ENCODE data around the gene APOO. TPM values are rescaled to one million over a fixed set of nuclear protein-coding genes. Genes with fewer than 3 reads are reported as not detected.

Gene APOO
- total and polyA plus RNA-seq, 2 of the 13 experiments (the other 11 are each of a cell fraction or from before 2014, with no cell fraction given), result 9.7 to 22.1 TPM

GRCh38 chrX:23945206-23945605 lies 37.5 kb upstream of the APOO start (continued):
- TF ChIP-seq ZNF609 (CRISPR knock-in tag; IDR thresholded peaks at IDR 0.05; ENCODE audit: borderline replicate concordance), result no peak
- no peak for TF ChIP-seq ZNF143 (CRISPR knock-in tag; IDR thresholded peaks at IDR 0.05)
- TF ChIP-seq ATF6 (CRISPR knock-in tag; conservative IDR thresholded peaks at IDR 0.05), result no peak
- no peak for TF ChIP-seq ATF1 (CRISPR knock-in tag; IDR thresholded peaks at IDR 0.05)

- no TSS peak for BruUV-seq (replicated peaks)
- FAIRE-seq (no peak), DNase-seq (ENCODE audit: low spot score) (no peak), ATAC-seq (no peak)
- Histone ChIP-seq H2AFZ (ENCODE audit: low read length) (no peak overlapping the region), H3K4me2 (ENCODE audit: low read depth, low read length) (no peak overlapping the region), H3K4me3 (replicated peaks in 1 of 3; ENCODE audit: insufficient read depth in 1 of 3, low read depth in 2 of 3, low read length in 3 of 3) (no peak overlapping the region), H3K9me3 (ENCODE audit: low read length) (no peaks in the 10 kb centered on the region), H3K4me1 (ENCODE audit: insufficient read depth, low read length) (no peaks in the 10 kb centered on the region), H3K79me2 (ENCODE audit: insufficient read depth, low read length) (no peaks in the 10 kb centered on the region), H3K36me3 (replicated peaks in 1 of 2; ENCODE audit: control insufficient read depth in 1 of 2, insufficient read depth in 2 of 2, low read length in 2 of 2) (no peaks in the 10 kb centered on the region), H4K20me1 (ENCODE audit: insufficient read depth, low read length) (no peaks in the 10 kb centered on the region), H3K27me3 (ENCODE audit: control insufficient read depth in 1 of 2, insufficient read depth in 2 of 2, low read length in 2 of 2) (no peaks in the 10 kb centered on the region), H3K9ac (ENCODE audit: insufficient read depth, low read depth, low read length) (no peak overlapping the region), H3K27ac (ENCODE audit: extremely low read length, insufficient read depth, low read length) (no peak overlapping the region)
- in situ Hi-C loops (cut with HindIII; ENCODE audit: extremely low pct_ligation_motif_present, low pct_unique_long_range_greater_than_20kb), result no loop called here
- ChIA-PET POLR2A (no interaction called here), CTCF (ENCODE audit: low intra/inter-chr PET ratio, low total read pairs) (no interaction called here)
- intact Hi-C loops (cut with micrococcal nuclease; ENCODE audit: unreplicated experiment), result no loop called here
- TF ChIP-seq U2AF2 (IDR thresholded peaks at IDR 0.05; ENCODE audit: low read depth, low read length) (no peak), ZNF329 (CRISPR knock-in tag; IDR thresholded peaks at IDR 0.05; ENCODE audit: low read depth) (no peak), ZNF800 (CRISPR knock-in tag; IDR thresholded peaks at IDR 0.05) (no peak), ZNF609 (CRISPR knock-in tag; IDR thresholded peaks at IDR 0.05; ENCODE audit: borderline replicate concordance) (no peak)
- WGBS (ENCODE audit: low lambda C conversion rate), result 0% methylated on average over 1 of the region's 1 CpG
These were observed 36.5 kb upstream of the APOO start for GRCh38 chrX:23944234-23944633.
